D721Med (cell line): ENCODE data around the gene SLC37A4.
A peak's percentile ranks its signal among the peaks of the same experiment; 100 is the strongest.

Source experiments
- DNase-seq: peaks from one replicate; pipeline ENCODE4 v3.0.0; 2011; ENCODE audit warnings: low spot score; ENCODE audit not compliant: insufficient read length
- FAIRE-seq: peaks from 2 replicates; lab custom pipeline; 2011; peaks lifted over from hg19 to GRCh38; lab: Jason Lieb, UNC
- TF ChIP-seq, protein P1 (sequence below): IDR thresholded peaks from 2 replicates; pipeline ENCODE4 v1.5.1; 2012; ENCODE audit warnings: mild to moderate bottlenecking, control low read depth; ENCODE audit not compliant: insufficient read depth; ENCODE audit errors: missing control alignments

Gene SLC37A4

DNA sequence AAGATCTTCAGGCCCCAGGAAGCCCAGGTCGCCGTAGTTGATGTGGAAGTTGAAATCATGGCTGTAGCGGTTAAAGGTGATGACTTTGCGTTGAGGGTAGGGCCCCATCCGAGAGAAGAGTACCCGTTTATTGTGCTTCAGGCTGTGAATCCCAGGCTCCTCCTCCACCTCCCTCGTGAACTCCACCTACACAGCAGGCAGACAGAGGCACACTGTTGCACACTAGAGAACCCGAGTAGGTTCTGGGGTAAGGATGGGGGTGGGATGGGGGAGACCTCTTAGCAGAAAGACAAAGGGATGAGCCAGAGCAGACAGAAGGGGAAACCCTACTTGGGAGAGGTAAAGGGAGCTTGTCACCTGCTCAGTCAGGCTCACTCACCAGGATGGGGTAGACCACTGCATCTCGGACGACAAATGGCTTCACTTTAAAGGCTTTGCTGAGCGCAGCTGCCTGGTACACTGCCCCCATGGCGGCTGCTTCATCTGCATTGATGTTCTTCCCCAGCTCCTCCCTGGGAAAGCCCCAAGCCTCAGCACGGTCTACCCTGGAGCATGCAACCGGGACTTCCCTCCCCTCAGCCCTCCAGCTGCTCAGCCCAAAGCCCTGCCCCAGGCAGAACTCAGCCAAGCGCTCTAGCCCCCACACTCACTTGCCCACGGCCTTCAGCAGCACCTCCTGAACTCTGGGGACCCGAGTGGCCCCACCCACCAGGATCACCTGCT is 20.9 kb upstream of the SLC37A4 start:
- FAIRE-seq (no peak), DNase-seq (no peak)
- TF ChIP-seq, protein P1, sequence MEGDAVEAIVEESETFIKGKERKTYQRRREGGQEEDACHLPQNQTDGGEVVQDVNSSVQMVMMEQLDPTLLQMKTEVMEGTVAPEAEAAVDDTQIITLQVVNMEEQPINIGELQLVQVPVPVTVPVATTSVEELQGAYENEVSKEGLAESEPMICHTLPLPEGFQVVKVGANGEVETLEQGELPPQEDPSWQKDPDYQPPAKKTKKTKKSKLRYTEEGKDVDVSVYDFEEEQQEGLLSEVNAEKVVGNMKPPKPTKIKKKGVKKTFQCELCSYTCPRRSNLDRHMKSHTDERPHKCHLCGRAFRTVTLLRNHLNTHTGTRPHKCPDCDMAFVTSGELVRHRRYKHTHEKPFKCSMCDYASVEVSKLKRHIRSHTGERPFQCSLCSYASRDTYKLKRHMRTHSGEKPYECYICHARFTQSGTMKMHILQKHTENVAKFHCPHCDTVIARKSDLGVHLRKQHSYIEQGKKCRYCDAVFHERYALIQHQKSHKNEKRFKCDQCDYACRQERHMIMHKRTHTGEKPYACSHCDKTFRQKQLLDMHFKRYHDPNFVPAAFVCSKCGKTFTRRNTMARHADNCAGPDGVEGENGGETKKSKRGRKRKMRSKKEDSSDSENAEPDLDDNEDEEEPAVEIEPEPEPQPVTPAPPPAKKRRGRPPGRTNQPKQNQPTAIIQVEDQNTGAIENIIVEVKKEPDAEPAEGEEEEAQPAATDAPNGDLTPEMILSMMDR = no peak

GRCh38 chr11:119049081-119049480 is 18.4 kb upstream of the SLC37A4 start:
- TF ChIP-seq, protein P1 = no peak
- FAIRE-seq (no peak), DNase-seq (no peak)

- no peak for FAIRE-seq
- DNase-seq = no peak
- TF ChIP-seq, protein P1 = no peak
These were observed 18.0 kb upstream of the SLC37A4 start for GRCh38 chr11:119048644-119049043.

- FAIRE-seq (no peak), DNase-seq (no peak)
- TF ChIP-seq, protein P1 = no peak
These were observed 16.5 kb upstream of the SLC37A4 start for GRCh38 chr11:119047205-119047604.

GRCh38 chr11:119046489-119046888 is 15.8 kb upstream of the SLC37A4 start:
- TF ChIP-seq, protein P1 = no peak
- DNase-seq (no peak), FAIRE-seq (no peak)

GRCh38 chr11:119044708-119045107 is 14.0 kb upstream of the SLC37A4 start:
- no peak for DNase-seq
- TF ChIP-seq, protein P1 = peak; percentile 1
- no peak for FAIRE-seq

- DNase-seq = no peak
- no peak for FAIRE-seq
- TF ChIP-seq, protein P1 = no peak
These were observed 12.2 kb upstream of the SLC37A4 start for GRCh38 chr11:119042927-119043326.
